Transverse colon (tissue), 4 donors: ENCODE data around the gene ALS2. TPM values are rescaled to one million over a fixed set of nuclear protein-coding genes. Genes with fewer than 3 reads are reported as not detected.

ENCODE experiments used
- DNase-seq: peaks from one replicate; pipeline ENCODE4 v3.0.0-alpha.2; 2019
- H3K27ac ChIP-seq, 4 donors: fragments of 200-600 bp; sonication (generic); 2 replicates each; pipeline ENCODE4 v1.5.1; 2016 to 2018; ENCODE audit warnings: inconsistent platforms in 4 of 4
- H3K27me3 ChIP-seq: fragments of 200-600 bp; sonication (generic); 2 replicates; pipeline ENCODE4 v1.5.1; 2017; ENCODE audit warnings: inconsistent platforms
- H3K36me3 ChIP-seq, 4 donors: fragments of 200-600 bp; sonication (generic); 2 replicates each; pipeline ENCODE4 v1.5.1; 2017 to 2019; ENCODE audit warnings: inconsistent platforms in 4 of 4
- H3K4me1 ChIP-seq, 4 donors: fragments of 200-600 bp; sonication (generic); 2 replicates each; pipeline ENCODE4 v1.5.1; 2017 to 2020; ENCODE audit warnings: inconsistent platforms in 4 of 4
- H3K4me3 ChIP-seq, 4 donors: fragments of 200-600 bp; sonication (generic); 1 replicate in 1 of 4; 2 replicates in 3 of 4; pipeline versions ENCODE4 v1.5.1 to v1.6.1; 2017 to 2019; ENCODE audit warnings: inconsistent platforms in 4 of 4
- H3K9me3 ChIP-seq, 2 donors: fragments of 200-600 bp; sonication (generic); 2 replicates each; pipeline ENCODE4 v1.5.1; 2017 to 2019; ENCODE audit warnings: inconsistent platforms in 2 of 2
- EP300 ChIP-seq: sonication (generic); formaldehyde crosslinking; IDR thresholded peaks from one replicate; pipeline ENCODE4 v1.6.1; 2017; ENCODE audit warnings: antibody characterized with exemption, low read depth
- POLR2A ChIP-seq: fragments of 450-650 bp; IDR thresholded peaks from one replicate; pipeline ENCODE4 v1.6.1; 2016; ENCODE audit warnings: antibody characterized with exemption, mild to moderate bottlenecking, moderate library complexity
- POLR2AphosphoS5 ChIP-seq, 3 donors: sonication (generic); formaldehyde crosslinking; IDR thresholded peaks; one replicate each; pipeline ENCODE4 v1.6.1; 2016; ENCODE audit warnings: antibody characterized with exemption in 3 of 3
- WGBS, 2 donors: methylation state at CpG; one replicate each; pipeline ENCODE4 v1.1.5; 2018; ENCODE audit warnings: low coverage in 1 of 2; 5-methylcytosine and 5-hydroxymethylcytosine counted together
- in situ Hi-C, 4 donors: fragments of 200-750 bp; cut with MboI; loops; one replicate each; pipeline versions ENCODE4 v1.15.0 to v1.15.1; 2017; ENCODE audit warnings: low sequenced_read_pairs in 3 of 4, low pct_ligation_motif_present in 1 of 4, low pct_unique_long_range_greater_than_20kb in 1 of 4
- intact Hi-C: fragments of 100-400 bp; cut with DNase I; formaldehyde crosslinking; loops from one replicate; pipeline ENCODE4 v1.15.1; 2023; ENCODE audit warnings: low total_unique reads
- total RNA-seq, 4 donors: library from RNA; depleted of rRNA; stranded (reverse); fragments of >200 nt; gene quantifications; one replicate each; pipeline ENCODE4 v1.1.0, GENCODE V29; 2016
- TF ChIP-seq, protein P1 (sequence below), 5 experiments: fragments of 200-600 bp in 3 of 5; fragments of 450-650 bp in 2 of 5; sonication (generic) in 3 of 5; IDR thresholded peaks; 1 replicate in 2 of 5; 2 replicates in 3 of 5; pipeline ENCODE4 v1.5.1; 2016 to 2017; ENCODE audit warnings: antibody characterized with exemption in 5 of 5, inconsistent platforms in 3 of 5, mild to moderate bottlenecking in 2 of 5, moderate library complexity in 1 of 5

Gene ALS2
- total RNA-seq, 4 donors from 2014 or later = 7.9 to 61.1 (median 8.9) TPM

DNA sequence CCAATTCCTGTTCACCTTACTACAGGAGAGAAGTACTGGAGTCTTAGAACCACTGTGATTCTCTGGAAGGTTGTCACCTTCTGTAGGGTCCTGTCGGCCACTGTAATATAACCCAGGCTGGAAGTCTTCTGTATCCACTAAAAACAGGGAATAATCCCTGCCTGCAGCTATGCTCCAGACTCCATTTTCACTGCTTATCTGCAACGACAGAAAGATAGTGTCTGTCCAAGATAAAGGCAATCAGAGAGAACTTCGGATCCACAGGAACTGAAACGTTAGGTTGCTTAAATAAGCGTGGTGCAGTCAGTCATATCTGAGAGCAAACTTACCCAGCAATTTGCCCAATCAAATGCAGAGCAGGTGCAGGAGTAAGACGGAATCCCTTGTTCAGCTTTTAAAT, 34.2 kb downstream of the ALS2 start:
- no peak for TF ChIP-seq POLR2A
- no peak for TF ChIP-seq EP300
- TF ChIP-seq POLR2AphosphoS5 (IDR thresholded peaks at IDR 0.05) = no peak
- TF ChIP-seq, protein P1, sequence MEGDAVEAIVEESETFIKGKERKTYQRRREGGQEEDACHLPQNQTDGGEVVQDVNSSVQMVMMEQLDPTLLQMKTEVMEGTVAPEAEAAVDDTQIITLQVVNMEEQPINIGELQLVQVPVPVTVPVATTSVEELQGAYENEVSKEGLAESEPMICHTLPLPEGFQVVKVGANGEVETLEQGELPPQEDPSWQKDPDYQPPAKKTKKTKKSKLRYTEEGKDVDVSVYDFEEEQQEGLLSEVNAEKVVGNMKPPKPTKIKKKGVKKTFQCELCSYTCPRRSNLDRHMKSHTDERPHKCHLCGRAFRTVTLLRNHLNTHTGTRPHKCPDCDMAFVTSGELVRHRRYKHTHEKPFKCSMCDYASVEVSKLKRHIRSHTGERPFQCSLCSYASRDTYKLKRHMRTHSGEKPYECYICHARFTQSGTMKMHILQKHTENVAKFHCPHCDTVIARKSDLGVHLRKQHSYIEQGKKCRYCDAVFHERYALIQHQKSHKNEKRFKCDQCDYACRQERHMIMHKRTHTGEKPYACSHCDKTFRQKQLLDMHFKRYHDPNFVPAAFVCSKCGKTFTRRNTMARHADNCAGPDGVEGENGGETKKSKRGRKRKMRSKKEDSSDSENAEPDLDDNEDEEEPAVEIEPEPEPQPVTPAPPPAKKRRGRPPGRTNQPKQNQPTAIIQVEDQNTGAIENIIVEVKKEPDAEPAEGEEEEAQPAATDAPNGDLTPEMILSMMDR (IDR thresholded peaks at IDR 0.05) = no peak
- no peaks in the 10 kb centered on the region for H3K27me3 ChIP-seq
- WGBS, 2 donors = 88 to 100% methylated on average over 2 to 6 of the region's 6 CpGs
- H3K9me3 ChIP-seq = no peaks in the 10 kb centered on the region
- no peak overlapping the region for H3K4me3 ChIP-seq
- no peak for DNase-seq
- no peak overlapping the region for H3K27ac ChIP-seq
- intact Hi-C loops = no loop called here
- in situ Hi-C loops = no loop called here
- H3K4me1 ChIP-seq = no peaks in the 10 kb centered on the region
- peaks cover 0 to 9% (median 0%) of the 10 kb centered on the region in 4 donors for H3K36me3 ChIP-seq

- no peak for TF ChIP-seq EP300
- intact Hi-C loops = no loop called here
- peaks cover 0 to 7% of the 10 kb centered on the region in 2 donors for H3K9me3 ChIP-seq
These were observed 45.2 kb downstream of the ALS2 start for GRCh38 chr2:201735486-201735885.

DNA sequence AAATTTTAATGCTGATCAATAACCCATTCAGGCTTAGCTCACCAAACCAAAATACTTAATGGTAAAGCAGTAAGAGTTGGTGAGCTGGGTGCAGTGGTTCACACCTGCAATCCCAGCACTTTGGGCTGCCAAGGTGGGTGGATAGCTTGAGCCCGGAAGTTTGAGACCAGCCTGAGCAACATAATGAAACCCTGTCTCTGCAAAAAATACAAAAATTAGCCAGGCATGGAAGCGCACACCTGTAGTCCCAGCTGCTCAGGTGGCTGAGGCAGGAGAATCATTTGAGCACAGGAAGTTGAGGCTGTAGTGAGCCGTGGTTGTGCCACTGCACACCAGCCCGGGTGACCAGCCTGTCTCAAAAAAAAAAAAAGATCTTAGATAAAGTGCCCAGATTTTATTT, 46.6 kb downstream of the ALS2 start:
- TF ChIP-seq, protein P1 (IDR thresholded peaks at IDR 0.05) = no peak

More at GRCh38 chr2:201735486-201735885, 45.2 kb downstream of the ALS2 start:
- Histone ChIP-seq H3K36me3 (peaks cover 0 to 22% (median 7%) of the 10 kb centered on the region in 4 donors), H3K4me3 (no peak overlapping the region), H3K27ac (no peak overlapping the region), H3K27me3 (no peaks in the 10 kb centered on the region), H3K4me1 (no peaks in the 10 kb centered on the region)
- no peak for DNase-seq
- WGBS, 2 donors = 67 to 75% methylated on average over 2 of the region's 2 CpGs
- in situ Hi-C loops = no loop called here

GRCh38 chr2:201733544-201733943, 47.2 kb downstream of the ALS2 start:
- intact Hi-C loops = no loop called here
- Histone ChIP-seq H3K9me3 (peaks cover 0 to 7% of the 10 kb centered on the region in 2 donors), H3K27me3 (no peaks in the 10 kb centered on the region), H3K4me1 (no peaks in the 10 kb centered on the region), H3K27ac (no peak overlapping the region), H3K36me3 (peaks cover 0 to 24% (median 7%) of the 10 kb centered on the region in 4 donors), H3K4me3 (no peak overlapping the region)
- DNase-seq = no peak
- in situ Hi-C loops = no loop called here
- TF ChIP-seq POLR2AphosphoS5 (IDR thresholded peaks at IDR 0.05) = no peak
- TF ChIP-seq, protein P1 (IDR thresholded peaks at IDR 0.05) = no peak
- no peak for TF ChIP-seq EP300
- no peak for TF ChIP-seq POLR2A
- 88% methylated on average over 1 of the region's 1 CpG; no CpG with 5 or more reads in 1 of the 2 donors for WGBS, 2 donors

More for the DNA sequence above, 46.6 kb downstream of the ALS2 start:
- Histone ChIP-seq H3K4me3 (no peak overlapping the region), H3K4me1 (no peaks in the 10 kb centered on the region), H3K27ac (no peak overlapping the region), H3K27me3 (no peaks in the 10 kb centered on the region), H3K9me3 (peaks cover 0 to 7% of the 10 kb centered on the region in 2 donors), H3K36me3 (peaks cover 0 to 22% (median 7%) of the 10 kb centered on the region in 4 donors)
- intact Hi-C loops = no loop called here
- DNase-seq = no peak
- 63 to 89% methylated on average over 4 of the region's 4 CpGs for WGBS, 2 donors
- in situ Hi-C loops = no loop called here

DNA sequence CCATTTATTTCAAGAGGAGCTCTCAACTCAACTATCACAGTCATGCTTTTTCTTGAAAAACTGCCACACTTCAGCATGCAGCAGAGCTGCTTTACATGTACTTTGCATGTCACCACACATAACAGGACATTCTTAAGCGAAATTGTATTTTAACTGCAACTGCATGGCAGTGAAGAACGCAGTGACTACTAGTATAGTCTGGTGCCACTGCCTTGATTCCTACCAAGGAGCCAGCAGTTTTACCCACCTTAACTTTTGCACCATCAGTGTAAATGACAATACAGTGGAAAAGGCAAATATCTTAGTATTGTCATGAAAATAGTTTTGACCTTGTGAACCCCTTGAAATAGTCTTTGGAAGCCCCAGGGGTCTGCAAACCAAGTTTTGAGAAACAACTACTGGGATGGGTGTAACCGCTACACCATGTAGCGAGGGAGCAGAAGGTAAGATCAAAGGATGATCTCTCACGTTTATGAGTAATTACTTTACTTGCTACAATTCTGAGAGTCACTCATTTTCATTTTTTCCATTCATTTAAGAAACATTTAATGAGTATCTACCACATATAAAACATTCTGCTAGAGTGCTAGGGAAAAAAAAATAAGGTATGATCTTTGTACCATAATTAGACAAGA, 50.0 kb downstream of the ALS2 start:
- H3K4me3 ChIP-seq = no peak overlapping the region
- intact Hi-C loops (no loop called here), in situ Hi-C loops (no loop called here)
- no peaks in the 10 kb centered on the region for H3K27me3 ChIP-seq
- DNase-seq = no peak
- H3K9me3 ChIP-seq = no peaks in the 10 kb centered on the region
- TF ChIP-seq EP300 (no peak), POLR2AphosphoS5 (IDR thresholded peaks at IDR 0.05) (no peak), POLR2A (no peak)
- TF ChIP-seq, protein P1 (IDR thresholded peaks at IDR 0.05) = no peak
- H3K36me3 ChIP-seq = peaks cover 0 to 23% (median under 1%) of the 10 kb centered on the region in 4 donors
- WGBS, 2 donors = 78% methylated on average over 5 of the region's 5 CpGs; no CpG with 5 or more reads in 1 of the 2 donors
- H3K4me1 ChIP-seq = no peaks in the 10 kb centered on the region
- H3K27ac ChIP-seq = no peak overlapping the region
